Fibroblast of lung (primary cell): ENCODE results near the gene LYRM2.

Experiments used
- EZH2 ChIP-seq: IDR thresholded peaks from 2 replicates; pipeline ENCODE4 v1.5.1; 2012; ENCODE audit warnings: low read length, control low read depth, mild to moderate bottlenecking; ENCODE audit errors: missing control alignments
- TF ChIP-seq, protein P1 (sequence below), 2 donors: IDR thresholded peaks in 1 of 2; conservative IDR thresholded peaks in 1 of 2; 1 replicate in 1 of 2; 2 replicates in 1 of 2; pipeline ENCODE4 v1.5.1; 2011 to 2012; ENCODE audit warnings: low read length in 2 of 2, control low read depth in 1 of 2, inconsistent platforms in 1 of 2, low read depth in 1 of 2, mild to moderate bottlenecking in 1 of 2

GRCh38 chr6:89681983-89682564, 43.5 kb upstream of the LYRM2 start:
- TF ChIP-seq, protein P1, sequence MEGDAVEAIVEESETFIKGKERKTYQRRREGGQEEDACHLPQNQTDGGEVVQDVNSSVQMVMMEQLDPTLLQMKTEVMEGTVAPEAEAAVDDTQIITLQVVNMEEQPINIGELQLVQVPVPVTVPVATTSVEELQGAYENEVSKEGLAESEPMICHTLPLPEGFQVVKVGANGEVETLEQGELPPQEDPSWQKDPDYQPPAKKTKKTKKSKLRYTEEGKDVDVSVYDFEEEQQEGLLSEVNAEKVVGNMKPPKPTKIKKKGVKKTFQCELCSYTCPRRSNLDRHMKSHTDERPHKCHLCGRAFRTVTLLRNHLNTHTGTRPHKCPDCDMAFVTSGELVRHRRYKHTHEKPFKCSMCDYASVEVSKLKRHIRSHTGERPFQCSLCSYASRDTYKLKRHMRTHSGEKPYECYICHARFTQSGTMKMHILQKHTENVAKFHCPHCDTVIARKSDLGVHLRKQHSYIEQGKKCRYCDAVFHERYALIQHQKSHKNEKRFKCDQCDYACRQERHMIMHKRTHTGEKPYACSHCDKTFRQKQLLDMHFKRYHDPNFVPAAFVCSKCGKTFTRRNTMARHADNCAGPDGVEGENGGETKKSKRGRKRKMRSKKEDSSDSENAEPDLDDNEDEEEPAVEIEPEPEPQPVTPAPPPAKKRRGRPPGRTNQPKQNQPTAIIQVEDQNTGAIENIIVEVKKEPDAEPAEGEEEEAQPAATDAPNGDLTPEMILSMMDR (conservative IDR thresholded peaks at IDR 0.05 in 1 of 2, IDR thresholded peaks at IDR 0.05 in 1 of 2; ENCODE audit: low read depth in 1 of 2, low read length in 2 of 2): no peak
- no peak for TF ChIP-seq EZH2
